PFSK-1 (cell line): ENCODE results near the gene STAT1.

Source experiments
- POLR2AphosphoS5 ChIP-seq: IDR thresholded peaks from 2 replicates; pipeline ENCODE4 v1.6.1; 2012; ENCODE audit warnings: low read depth, mild to moderate bottlenecking, control low read depth, low read length, moderate library complexity
- SIN3A ChIP-seq: IDR thresholded peaks from 2 replicates; pipeline ENCODE4 v1.6.1; 2012; ENCODE audit warnings: mild to moderate bottlenecking, low read length, moderate library complexity, borderline replicate concordance; ENCODE audit not compliant: insufficient read depth
- TAF1 ChIP-seq: IDR thresholded peaks from 2 replicates; pipeline ENCODE4 v1.6.1; 2012; ENCODE audit warnings: low read length, control low read depth, borderline replicate concordance; ENCODE audit not compliant: insufficient read depth
- TF ChIP-seq, protein P1 (sequence below), 2 experiments: IDR thresholded peaks; 2 replicates each; pipeline versions ENCODE4 v1.6.1 to v1.8.0; 2011 to 2012; ENCODE audit warnings: low read depth in 2 of 2, low read length in 2 of 2, control low read depth in 1 of 2, inconsistent platforms in 1 of 2, mild to moderate bottlenecking in 1 of 2, moderate library complexity in 1 of 2; ENCODE audit not compliant: insufficient read depth in 1 of 2

DNA sequence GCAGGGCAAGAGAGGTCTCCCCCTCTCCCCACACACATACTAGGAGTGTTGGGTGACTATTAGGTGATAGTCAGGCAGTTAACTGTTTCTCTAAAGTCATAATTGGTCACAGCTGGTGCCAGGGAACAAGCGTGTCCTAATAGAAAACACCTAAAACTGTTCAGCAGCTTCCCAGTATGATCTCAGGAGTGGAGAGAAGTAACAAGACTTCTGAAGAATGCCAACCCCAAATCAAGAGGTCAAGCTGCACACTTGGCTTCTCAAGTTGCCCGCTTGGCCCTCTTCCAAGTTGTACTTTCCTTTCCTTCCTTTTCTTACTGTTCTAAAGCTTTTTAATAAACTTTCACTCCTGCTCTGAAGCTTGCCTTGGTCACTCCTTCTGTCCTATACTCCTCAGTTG lies 22.4 kb upstream of the STAT1 start:
- TF ChIP-seq, protein P1, sequence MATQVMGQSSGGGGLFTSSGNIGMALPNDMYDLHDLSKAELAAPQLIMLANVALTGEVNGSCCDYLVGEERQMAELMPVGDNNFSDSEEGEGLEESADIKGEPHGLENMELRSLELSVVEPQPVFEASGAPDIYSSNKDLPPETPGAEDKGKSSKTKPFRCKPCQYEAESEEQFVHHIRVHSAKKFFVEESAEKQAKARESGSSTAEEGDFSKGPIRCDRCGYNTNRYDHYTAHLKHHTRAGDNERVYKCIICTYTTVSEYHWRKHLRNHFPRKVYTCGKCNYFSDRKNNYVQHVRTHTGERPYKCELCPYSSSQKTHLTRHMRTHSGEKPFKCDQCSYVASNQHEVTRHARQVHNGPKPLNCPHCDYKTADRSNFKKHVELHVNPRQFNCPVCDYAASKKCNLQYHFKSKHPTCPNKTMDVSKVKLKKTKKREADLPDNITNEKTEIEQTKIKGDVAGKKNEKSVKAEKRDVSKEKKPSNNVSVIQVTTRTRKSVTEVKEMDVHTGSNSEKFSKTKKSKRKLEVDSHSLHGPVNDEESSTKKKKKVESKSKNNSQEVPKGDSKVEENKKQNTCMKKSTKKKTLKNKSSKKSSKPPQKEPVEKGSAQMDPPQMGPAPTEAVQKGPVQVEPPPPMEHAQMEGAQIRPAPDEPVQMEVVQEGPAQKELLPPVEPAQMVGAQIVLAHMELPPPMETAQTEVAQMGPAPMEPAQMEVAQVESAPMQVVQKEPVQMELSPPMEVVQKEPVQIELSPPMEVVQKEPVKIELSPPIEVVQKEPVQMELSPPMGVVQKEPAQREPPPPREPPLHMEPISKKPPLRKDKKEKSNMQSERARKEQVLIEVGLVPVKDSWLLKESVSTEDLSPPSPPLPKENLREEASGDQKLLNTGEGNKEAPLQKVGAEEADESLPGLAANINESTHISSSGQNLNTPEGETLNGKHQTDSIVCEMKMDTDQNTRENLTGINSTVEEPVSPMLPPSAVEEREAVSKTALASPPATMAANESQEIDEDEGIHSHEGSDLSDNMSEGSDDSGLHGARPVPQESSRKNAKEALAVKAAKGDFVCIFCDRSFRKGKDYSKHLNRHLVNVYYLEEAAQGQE (IDR thresholded peaks at IDR 0.05; ENCODE audit: insufficient read depth in 1 of 2, low read depth in 2 of 2, low read length in 2 of 2), result no peak
- TF ChIP-seq TAF1 (no peak), POLR2AphosphoS5 (no peak), SIN3A (no peak)
